GM19328 (cell line): ENCODE results near the gene PRRC2B.
"Not testable (repeated sequence)": the region's sequence is repeated elsewhere in the genome, so short reads cannot be mapped to it uniquely, and the experiment has no call there.

Experiments
- ATAC-seq: cut with Tn5 transposase; IDR thresholded peaks from one replicate; pipeline ENCODE4 v1.9.1; 2021; ENCODE audit warnings: mild to moderate bottlenecking, moderate library complexity; ENCODE audit not compliant: unreplicated experiment

Gene PRRC2B

GRCh38 chr9:131393622-131394463 is at the start of gene PRRC2B:
PRRC2B (plus strand) TSS chr9:131394086; CDS start chr9:131430145, 36,059 bp downstream.
- ATAC-seq, result peak; percentile 45

- not testable (repeated sequence) for ATAC-seq
Measured at GRCh38 chr9:131344931-131345535, 48.9 kb upstream of the PRRC2B start.

- no peak for ATAC-seq
Measured at GRCh38 chr9:131346559-131346958, 47.3 kb upstream of the PRRC2B start.

DNA sequence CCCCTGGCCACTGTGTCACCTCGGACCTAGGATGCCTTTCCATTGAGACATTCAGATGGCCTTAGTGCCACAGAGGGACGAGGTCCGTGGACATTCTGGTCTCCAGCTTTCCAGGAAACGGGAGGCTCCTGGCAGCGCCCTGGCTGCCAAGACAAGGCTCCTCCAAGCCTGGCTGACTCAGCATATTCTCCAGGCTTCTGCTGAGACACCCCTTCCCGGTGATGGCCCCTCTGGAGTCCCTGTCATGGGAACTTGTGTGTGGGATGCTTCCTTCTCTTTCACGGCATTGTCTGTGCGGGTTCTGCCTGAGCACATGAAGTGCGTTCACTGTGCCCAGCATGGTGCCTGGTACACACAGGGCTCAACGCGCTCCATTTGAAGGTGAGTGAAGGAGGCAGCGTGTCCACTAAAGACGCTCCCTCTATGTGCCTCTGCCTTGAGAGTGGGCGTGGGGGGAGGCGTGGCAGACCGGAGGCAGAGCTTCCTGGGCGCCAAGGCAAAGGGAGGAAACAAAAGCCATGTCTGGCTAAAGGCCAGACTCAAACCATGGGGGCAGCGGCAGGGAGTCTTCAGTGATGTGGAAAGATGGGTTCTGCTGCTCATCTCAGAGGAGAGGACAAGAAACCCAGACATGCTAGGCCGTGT is 46.4 kb upstream of the PRRC2B start:
- ATAC-seq, result no peak

- ATAC-seq, result no peak
Measured at GRCh38 chr9:131348631-131349521, 45.0 kb upstream of the PRRC2B start.

- no peak for ATAC-seq
Measured at GRCh38 chr9:131349522-131349880, 44.4 kb upstream of the PRRC2B start.

GRCh38 chr9:131349881-131350563 is 43.9 kb upstream of the PRRC2B start:
- no peak for ATAC-seq

GRCh38 chr9:131356479-131356878 is 37.4 kb upstream of the PRRC2B start:
- not testable (repeated sequence) for ATAC-seq

DNA sequence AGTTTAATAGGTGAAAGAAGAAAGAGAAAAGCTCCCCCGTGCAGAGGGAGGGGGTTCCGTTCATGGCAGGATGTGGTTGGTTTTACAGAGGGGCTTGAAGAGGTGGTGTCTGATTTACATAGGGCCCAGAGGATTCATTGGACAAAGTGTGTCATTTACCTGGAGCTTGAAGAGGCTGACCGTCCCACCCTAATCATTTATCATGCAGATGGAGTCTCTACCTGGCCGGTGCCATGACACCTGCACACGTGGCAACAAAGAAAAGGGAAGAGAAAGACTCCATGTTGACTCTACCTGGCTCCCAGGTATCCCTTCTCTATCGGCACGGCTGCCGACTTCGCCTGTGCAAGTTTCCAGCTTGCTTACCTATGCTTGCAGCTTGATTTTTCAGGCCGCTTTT is 35.3 kb upstream of the PRRC2B start:
- no peak for ATAC-seq

DNA sequence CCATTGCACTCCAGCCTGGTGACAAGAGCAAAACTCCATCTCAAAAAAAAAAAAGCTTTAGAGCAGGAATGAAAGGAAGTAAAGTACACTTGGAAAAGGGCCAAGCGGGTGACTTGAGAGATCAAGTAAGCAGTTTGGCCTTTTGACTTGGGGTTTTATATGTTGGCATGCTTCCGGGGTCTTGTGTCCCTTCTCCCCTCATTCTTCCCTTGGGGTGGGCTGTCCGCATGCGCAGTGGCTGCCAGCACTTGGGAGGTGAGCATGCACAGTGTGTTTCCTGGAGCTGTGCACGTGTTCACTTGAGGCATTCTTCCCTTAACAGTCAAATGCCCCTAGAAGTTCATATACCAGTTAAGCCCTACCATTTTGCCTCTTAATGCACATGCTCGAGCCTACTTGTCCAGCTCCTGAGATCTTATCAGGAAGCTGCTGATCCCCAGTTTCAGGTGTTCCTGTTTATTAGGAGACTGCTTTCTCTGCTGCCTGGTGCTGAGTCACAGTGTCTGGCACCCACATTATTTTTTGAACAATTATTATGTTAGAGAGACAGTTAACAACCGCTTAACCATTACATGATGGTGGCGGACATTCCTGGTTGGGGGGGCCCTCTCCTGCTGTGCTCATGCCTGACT is 32.6 kb upstream of the PRRC2B start:
- no peak for ATAC-seq

GRCh38 chr9:131365546-131365945 is 28.3 kb upstream of the PRRC2B start:
- no peak for ATAC-seq

GRCh38 chr9:131366761-131367401 is 27.0 kb upstream of the PRRC2B start:
- ATAC-seq, result no peak

- no peak for ATAC-seq
Measured at GRCh38 chr9:131367450-131367849, 26.4 kb upstream of the PRRC2B start.

DNA sequence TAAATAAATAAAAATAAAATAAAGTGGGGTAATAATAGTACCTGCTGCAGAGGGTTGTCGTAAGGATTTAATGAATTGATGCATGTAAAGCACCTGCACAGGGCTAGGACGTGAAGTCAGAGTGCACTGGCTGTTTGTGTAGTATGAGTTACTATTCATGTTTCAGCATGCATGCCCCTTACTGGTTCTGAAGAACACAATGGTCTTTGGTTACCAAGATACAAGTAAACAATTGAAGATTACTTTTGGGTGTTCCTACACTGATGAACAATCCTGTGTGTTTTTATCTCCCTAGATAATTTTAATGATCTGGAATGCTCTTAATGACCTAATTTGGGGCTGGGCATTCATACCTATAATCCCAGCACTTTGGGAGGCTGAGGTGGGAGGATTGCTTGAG is 23.2 kb upstream of the PRRC2B start:
- no peak for ATAC-seq

GRCh38 chr9:131372599-131372973 is 21.3 kb upstream of the PRRC2B start:
- not testable (repeated sequence) for ATAC-seq

DNA sequence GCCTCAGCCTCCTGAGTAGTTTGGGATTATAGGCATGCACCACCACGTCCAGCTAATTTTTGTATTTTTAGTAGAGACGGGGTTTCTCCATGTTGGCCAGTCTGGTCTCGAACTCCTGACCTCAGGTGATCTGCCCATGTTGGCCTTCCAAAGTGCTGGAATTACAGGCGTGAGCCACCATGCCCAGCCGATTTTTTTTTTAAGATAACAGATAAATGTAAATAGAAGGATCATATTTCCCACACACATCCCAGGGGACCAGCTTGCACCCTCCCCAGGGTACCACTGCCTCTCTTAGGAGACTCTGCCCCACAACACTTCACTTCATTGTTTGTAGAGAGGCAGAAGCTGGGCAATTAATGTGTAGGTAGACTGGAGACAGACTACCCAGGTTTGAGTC is 19.2 kb upstream of the PRRC2B start:
- ATAC-seq, result not testable (repeated sequence)

DNA sequence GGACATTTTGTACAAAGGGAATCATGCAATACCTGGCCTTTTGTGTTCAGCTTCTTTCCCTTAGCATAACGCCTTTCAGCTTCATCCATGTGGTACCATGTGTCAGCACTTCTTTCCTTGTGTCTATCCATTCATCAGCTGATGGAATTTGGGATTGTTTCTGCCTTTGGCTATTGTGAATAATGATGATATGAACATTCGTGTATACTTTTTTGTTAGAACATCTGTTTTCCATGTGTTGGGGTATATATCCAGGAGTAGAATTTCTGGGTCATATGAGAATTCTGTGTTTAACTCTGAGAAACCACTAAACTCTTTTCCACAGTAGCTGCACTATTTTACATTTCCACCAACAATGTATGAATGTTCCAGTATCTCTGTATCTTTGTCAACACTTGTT is 14.8 kb upstream of the PRRC2B start:
- ATAC-seq, result no peak

GRCh38 chr9:131382850-131383729 is 10.8 kb upstream of the PRRC2B start:
- ATAC-seq, result no peak
